Measurements from ENCODE around the gene ZRANB3.
A peak's percentile ranks its signal among the peaks of the same experiment; 100 is the strongest.
"Not testable (repeated sequence)": the region's sequence is repeated elsewhere in the genome, so short reads cannot be mapped to it uniquely, and the experiment has no call there.

Gene ZRANB3

DNA sequence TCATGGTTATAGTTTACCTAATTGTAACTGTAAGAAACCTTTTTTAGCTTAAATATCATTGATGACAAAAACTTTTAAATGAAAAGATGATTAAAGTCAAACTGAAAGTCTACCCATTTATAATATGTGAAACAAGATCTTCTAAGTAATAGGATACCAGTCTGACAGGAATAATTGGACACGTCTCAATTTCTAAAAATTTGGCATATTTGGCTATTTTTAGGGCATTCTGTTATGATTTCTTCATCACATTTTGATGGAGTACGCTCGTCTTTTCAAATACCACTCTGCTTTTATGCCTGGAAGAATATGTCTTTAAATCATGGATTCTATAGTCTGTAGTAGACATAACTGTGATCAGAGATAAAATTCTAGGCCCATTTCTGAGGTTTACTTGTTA lies 1.6 kb upstream of the ZRANB3 start:
- Histone ChIP-seq H3K4me3 (ENCODE audit: low read length) (peak overlapping the region; percentile 81), H3K27ac (ENCODE audit: low read length) (no peak overlapping the region), H3K9ac (ENCODE audit: low read depth, low read length) (peak overlapping the region; percentile 50; the same call in 1 of the 2 replicates), H3K9me3 (ENCODE audit: insufficient read depth, low read depth, low read length) (peaks cover 9% of the 10 kb centered on the region; the same call in 1 of the 2 replicates), H3K36me3 (ENCODE audit: insufficient read depth, low read depth, low read length) (peaks cover 12% of the 10 kb centered on the region), H3K27me3 (ENCODE audit: insufficient read depth, low read length) (no peaks in the 10 kb centered on the region), H3K4me1 (ENCODE audit: insufficient read depth, low read length) (no peaks in the 10 kb centered on the region)

DNA sequence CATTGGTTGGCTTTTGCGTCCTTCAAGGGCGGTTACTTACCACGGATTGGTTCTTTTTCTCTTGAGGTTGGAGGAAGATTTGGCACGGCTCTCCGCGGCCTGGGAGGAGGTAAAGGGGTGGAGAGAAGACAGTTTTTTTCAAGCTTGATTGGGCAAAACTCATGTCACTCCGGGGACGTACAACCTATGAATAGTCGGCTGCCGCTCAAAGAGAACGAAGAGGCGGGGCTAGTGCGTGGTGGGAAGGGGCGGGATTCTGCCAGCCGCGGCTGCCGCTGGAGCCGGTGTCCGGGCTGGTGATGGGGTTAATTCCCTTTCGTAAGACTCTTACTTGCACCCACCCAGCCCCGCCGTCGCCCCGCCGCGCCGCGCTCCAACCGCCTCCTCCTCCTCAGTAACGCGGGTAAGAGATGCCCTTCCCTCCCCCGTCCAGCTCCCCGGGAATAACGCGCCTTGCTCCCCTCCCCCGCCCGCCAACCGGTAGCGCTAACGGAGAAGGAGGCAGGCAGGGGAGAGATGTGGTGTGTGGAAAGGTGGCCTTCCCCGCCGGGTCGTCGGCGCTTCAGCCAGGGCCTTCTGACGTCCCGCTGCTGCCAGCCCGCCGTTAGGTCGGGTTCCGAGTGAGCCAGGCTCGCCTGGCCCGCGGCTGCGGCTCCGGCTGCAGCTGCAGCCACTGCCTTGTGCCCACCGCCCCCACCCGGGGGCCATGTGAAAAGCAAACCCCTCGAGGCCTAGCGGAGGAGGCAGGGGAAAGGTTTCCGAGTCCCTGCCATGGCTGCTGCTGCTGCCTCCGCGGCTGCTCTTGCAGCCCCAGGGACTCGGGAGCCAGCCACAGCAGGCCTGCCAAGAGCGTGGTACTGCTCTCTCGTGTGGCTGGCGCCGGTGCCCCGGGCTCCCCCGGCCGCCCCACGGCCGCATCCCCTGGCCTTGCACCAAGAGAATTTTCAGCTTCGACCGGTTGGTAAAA lies 496 bp upstream of the ZRANB3 start, which contains the start of gene R3HDM1:
R3HDM1 (plus strand) TSS at position 254 of the 967 bp plus-strand sequence. CDS start 73,362 bp downstream, outside the sequence.
- no peaks in the 10 kb centered on the region for H3K4me1 ChIP-seq (ENCODE audit: insufficient read depth, low read length)

DNA sequence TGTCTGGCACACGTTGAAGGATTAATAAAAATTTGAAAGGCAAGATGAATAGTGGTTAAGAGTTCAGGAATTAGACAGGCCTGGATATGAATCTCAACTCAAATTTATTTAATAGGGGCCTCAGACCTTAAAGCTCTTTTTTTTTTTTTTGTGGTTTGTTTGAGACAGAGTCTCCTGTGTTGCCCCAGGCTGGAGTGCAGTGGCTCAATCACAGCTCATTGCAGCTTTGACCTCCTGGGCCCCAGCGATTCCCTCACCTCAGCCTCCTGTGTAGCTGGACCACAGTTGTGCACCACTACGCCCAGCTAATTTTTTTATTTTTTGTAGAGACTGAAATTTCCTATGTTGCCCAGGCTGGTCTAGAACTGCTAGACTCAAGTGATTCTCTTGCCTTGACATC lies 3.0 kb downstream of the ZRANB3 start:
- H3K36me3 ChIP-seq (ENCODE audit: insufficient read depth, low read depth, low read length) = no peaks in the 10 kb centered on the region
- H3K4me1 ChIP-seq (ENCODE audit: insufficient read depth, low read length) = no peaks in the 10 kb centered on the region
- no peaks in the 10 kb centered on the region for H3K27me3 ChIP-seq (ENCODE audit: insufficient read depth, low read length)
- H3K27ac ChIP-seq (ENCODE audit: low read length) = no peak overlapping the region
- H3K4me3 ChIP-seq (ENCODE audit: low read length) = no peak overlapping the region
- H3K9me3 ChIP-seq (ENCODE audit: insufficient read depth, low read depth, low read length) = no peaks in the 10 kb centered on the region
- H3K9ac ChIP-seq (ENCODE audit: low read depth, low read length) = no peak overlapping the region

More for the DNA sequence above, 496 bp upstream of the ZRANB3 start, which contains the start of gene R3HDM1:
- Histone ChIP-seq H3K27me3 (ENCODE audit: insufficient read depth, low read length) (no peaks in the 10 kb centered on the region), H3K4me3 (ENCODE audit: low read length) (peak within 1 kb of the TSS; percentile 81), H3K36me3 (ENCODE audit: insufficient read depth, low read depth, low read length) (peaks cover 8% of the 10 kb centered on the region), H3K9ac (ENCODE audit: low read depth, low read length) (peak within 1 kb of the TSS; percentile 88), H3K9me3 (ENCODE audit: insufficient read depth, low read depth, low read length) (peaks cover 4% of the 10 kb centered on the region; the same call in 1 of the 2 replicates), H3K27ac (ENCODE audit: low read length) (peak within 1 kb of the TSS; percentile 93)

DNA sequence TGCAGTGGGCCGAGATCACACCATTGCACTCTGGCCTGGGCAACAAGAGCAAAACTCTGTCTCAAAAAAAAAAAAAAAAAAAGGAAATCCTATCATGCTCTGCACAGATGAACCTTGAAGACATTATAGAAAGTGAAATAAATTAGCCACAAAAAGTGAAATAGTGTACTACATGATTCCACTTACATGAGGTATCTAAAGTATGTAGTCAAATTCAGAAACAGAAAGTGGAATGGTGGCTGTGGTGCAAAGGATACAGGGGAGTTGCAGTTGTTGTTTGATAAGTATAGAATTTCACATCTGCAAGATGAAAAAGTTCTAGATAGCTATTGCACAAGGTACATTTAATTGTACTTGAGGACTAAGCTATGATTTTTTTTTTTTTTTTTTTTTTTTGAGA lies 5.2 kb downstream of the ZRANB3 start:
- Histone ChIP-seq H3K36me3 (ENCODE audit: insufficient read depth, low read depth, low read length) (peaks cover 8% of the 10 kb centered on the region; the same call in 1 of the 2 replicates), H3K9ac (ENCODE audit: low read depth, low read length) (no peak overlapping the region), H3K9me3 (ENCODE audit: insufficient read depth, low read depth, low read length) (no peaks in the 10 kb centered on the region), H3K4me3 (ENCODE audit: low read length) (no peak overlapping the region), H3K4me1 (ENCODE audit: insufficient read depth, low read length) (no peaks in the 10 kb centered on the region), H3K27me3 (ENCODE audit: insufficient read depth, low read length) (no peaks in the 10 kb centered on the region), H3K27ac (ENCODE audit: low read length) (no peak overlapping the region)

DNA sequence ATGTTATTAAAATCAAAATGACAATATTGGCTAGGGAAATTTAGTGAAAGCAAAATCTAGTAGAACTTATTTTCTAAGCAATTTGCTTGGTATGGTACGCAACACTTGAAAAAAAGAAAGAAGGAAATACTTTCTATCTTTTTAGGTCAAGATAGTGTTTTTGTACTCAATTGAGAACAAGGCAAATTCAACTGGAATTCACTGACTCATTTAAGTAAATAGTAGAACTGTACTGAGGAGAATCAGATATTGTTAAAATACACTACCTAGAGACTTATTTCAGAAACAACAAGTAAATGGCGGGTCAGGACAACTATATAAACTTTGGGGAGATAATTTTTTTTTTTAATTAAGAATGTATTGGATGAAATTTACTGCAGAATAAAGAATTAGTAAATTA lies 18.9 kb downstream of the ZRANB3 start:
- Histone ChIP-seq H3K27ac (ENCODE audit: low read length) (no peak overlapping the region), H3K9ac (ENCODE audit: low read depth, low read length) (no peak overlapping the region), H3K9me3 (ENCODE audit: insufficient read depth, low read depth, low read length) (peaks cover 49% of the 10 kb centered on the region), H3K36me3 (ENCODE audit: insufficient read depth, low read depth, low read length) (peaks cover 4% of the 10 kb centered on the region; the same call in 1 of the 2 replicates), H3K4me3 (ENCODE audit: low read length) (no peak overlapping the region), H3K27me3 (ENCODE audit: insufficient read depth, low read length) (no peaks in the 10 kb centered on the region), H3K4me1 (ENCODE audit: insufficient read depth, low read length) (no peaks in the 10 kb centered on the region)

DNA sequence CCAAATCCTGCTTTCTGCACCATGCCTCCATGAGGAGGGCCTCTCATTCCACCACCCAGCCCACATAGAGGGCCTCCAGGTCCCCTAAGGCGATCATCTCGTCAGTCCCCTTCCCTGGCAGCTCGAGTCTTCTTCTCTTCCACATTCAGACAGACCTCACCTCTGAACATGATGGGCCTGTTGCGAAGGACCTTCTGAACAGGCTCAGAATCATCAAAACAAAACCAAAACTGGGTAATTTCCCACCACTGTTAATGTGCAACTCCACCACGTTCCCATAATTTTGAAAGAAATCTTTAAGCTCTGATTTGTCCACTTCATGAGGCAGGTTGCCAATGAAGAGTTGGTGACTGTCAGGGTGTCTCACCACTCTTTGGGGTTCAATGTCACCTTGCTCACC lies 20.4 kb downstream of the ZRANB3 start:
- no peaks in the 10 kb centered on the region for H3K4me1 ChIP-seq (ENCODE audit: insufficient read depth, low read length)
- H3K27me3 ChIP-seq (ENCODE audit: insufficient read depth, low read length) = no peaks in the 10 kb centered on the region
- H3K4me3 ChIP-seq (ENCODE audit: low read length) = no peak overlapping the region
- peaks cover 34% of the 10 kb centered on the region; the same call in 1 of the 2 replicates for H3K9me3 ChIP-seq (ENCODE audit: insufficient read depth, low read depth, low read length)
- H3K27ac ChIP-seq (ENCODE audit: low read length) = no peak overlapping the region
- no peak overlapping the region for H3K9ac ChIP-seq (ENCODE audit: low read depth, low read length)
- H3K36me3 ChIP-seq (ENCODE audit: insufficient read depth, low read depth, low read length) = peaks cover 3% of the 10 kb centered on the region; the same call in 1 of the 2 replicates

DNA sequence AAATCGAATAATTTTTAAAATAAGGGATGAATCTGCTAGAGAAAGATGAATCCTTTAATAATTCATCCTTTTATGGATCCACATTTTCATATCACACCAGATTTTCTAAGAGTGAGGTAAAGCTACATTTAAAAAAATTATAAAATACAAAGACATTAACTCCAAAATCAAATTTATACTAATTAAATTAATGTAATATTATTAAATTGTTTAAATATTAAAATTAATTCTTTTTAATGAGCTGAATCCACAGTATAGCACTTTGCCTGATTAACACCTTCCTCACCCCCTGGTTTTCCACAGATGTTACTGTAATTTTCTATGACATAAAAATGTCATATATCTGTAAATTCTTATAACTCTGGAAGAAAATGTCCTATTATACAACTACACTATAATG lies 26.2 kb downstream of the ZRANB3 start:
- no peaks in the 10 kb centered on the region for H3K27me3 ChIP-seq (ENCODE audit: insufficient read depth, low read length)
- H3K4me1 ChIP-seq (ENCODE audit: insufficient read depth, low read length) = no peaks in the 10 kb centered on the region
- no peak overlapping the region for H3K4me3 ChIP-seq (ENCODE audit: low read length)
- no peak overlapping the region for H3K9ac ChIP-seq (ENCODE audit: low read depth, low read length)
- H3K9me3 ChIP-seq (ENCODE audit: insufficient read depth, low read depth, low read length) = peaks cover 14% of the 10 kb centered on the region; the same call in 1 of the 2 replicates
- H3K36me3 ChIP-seq (ENCODE audit: insufficient read depth, low read depth, low read length) = peaks cover 23% of the 10 kb centered on the region
- no peak overlapping the region for H3K27ac ChIP-seq (ENCODE audit: low read length)

DNA sequence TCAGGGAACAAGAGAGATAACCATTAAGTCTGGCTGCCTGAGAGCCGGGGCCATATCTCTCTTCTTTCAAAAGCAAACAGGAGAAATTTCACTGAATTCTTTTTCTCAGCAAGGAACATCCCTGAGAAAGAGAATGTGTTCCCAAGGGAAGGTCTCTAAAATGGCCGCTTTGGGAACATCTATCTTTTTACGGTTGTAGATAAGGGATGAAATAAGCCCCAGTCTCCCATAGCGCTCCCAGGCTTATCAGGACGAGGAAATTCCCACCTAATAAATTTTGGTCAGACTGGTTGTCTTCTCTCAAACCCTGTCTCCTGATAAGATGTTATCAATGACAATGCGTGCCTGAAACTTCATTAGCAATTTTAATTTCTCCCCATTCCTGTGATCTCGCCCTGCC lies 32.4 kb downstream of the ZRANB3 start:
- not testable (repeated sequence) for H3K27ac ChIP-seq (ENCODE audit: low read length); H3K4me3 ChIP-seq (ENCODE audit: low read length); H3K9ac ChIP-seq (ENCODE audit: low read depth, low read length); H3K4me1 ChIP-seq (ENCODE audit: insufficient read depth, low read length); H3K27me3 ChIP-seq (ENCODE audit: insufficient read depth, low read length)
- Histone ChIP-seq H3K36me3 (ENCODE audit: insufficient read depth, low read depth, low read length) (peaks cover 37% of the 10 kb centered on the region), H3K9me3 (ENCODE audit: insufficient read depth, low read depth, low read length) (peaks cover 30% of the 10 kb centered on the region)

DNA sequence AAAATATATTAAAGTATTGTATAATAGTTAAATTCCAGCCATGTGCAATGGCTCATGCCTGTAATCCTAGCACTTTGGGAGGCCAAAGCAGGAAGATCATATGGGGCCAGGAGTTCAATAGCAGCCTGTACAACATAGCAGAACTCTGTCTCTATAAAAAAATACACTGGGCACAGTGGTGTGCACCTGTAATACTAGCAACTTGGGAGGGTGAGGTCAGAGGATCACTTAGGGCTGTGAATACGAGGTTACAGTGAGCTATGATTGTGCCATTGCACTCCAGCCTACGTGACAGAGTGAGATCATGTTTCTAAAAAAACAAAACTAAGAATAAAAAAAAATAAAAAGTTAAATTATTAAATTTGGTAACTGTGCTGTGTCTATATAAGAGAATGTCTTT lies 36.1 kb downstream of the ZRANB3 start:
- no peaks in the 10 kb centered on the region for H3K4me1 ChIP-seq (ENCODE audit: insufficient read depth, low read length)

DNA sequence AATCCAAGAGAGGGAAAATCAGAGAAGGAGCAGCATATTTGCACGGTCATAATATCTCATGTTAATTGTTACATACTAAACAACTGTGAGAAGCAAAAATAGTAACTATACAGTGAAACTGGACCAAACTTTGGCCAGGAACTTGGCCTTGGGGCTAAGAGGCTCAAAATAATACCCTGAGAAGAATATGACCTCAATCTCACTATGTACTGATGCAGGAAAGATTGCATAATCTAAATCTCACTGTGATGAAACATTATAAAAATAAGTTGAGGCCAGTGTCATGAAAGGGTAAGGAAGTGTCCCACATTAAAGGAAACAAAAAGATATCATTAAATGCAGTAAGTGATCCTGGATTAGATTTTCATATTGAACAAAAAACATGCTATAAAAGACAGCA lies 36.5 kb downstream of the ZRANB3 start:
- H3K9me3 ChIP-seq (ENCODE audit: insufficient read depth, low read depth, low read length) = peaks cover 12% of the 10 kb centered on the region
- H3K27ac ChIP-seq (ENCODE audit: low read length) = no peak overlapping the region
- no peaks in the 10 kb centered on the region for H3K4me1 ChIP-seq (ENCODE audit: insufficient read depth, low read length)
- no peak overlapping the region for H3K4me3 ChIP-seq (ENCODE audit: low read length)
- peaks cover 12% of the 10 kb centered on the region for H3K36me3 ChIP-seq (ENCODE audit: insufficient read depth, low read depth, low read length)
- H3K9ac ChIP-seq (ENCODE audit: low read depth, low read length) = no peak overlapping the region
- H3K27me3 ChIP-seq (ENCODE audit: insufficient read depth, low read length) = no peaks in the 10 kb centered on the region

More for the DNA sequence above, 36.1 kb downstream of the ZRANB3 start:
- Histone ChIP-seq H3K9ac (ENCODE audit: low read depth, low read length) (no peak overlapping the region), H3K4me3 (ENCODE audit: low read length) (no peak overlapping the region), H3K27ac (ENCODE audit: low read length) (no peak overlapping the region), H3K27me3 (ENCODE audit: insufficient read depth, low read length) (no peaks in the 10 kb centered on the region), H3K9me3 (ENCODE audit: insufficient read depth, low read depth, low read length) (peaks cover 16% of the 10 kb centered on the region), H3K36me3 (ENCODE audit: insufficient read depth, low read depth, low read length) (peaks cover 16% of the 10 kb centered on the region)

DNA sequence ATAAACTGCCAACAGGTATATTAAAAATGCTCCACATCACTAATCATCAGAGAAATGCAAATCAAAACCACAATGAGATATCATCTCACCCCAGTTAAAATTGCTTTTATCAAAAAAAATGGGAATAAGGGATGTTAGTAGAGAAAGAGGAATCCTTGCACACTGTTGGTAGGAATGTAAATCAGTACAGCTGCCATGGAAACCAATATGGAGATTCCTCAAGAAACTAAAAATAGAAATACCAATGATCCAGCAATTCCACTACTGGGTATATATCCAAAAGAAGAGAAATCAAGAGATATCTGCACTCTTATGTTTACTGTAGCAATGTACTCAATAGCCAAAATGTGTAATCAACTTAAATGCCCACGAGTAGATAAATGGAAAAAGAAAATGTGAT lies 40.6 kb downstream of the ZRANB3 start:
- H3K9me3 ChIP-seq (ENCODE audit: insufficient read depth, low read depth, low read length) = peaks cover 2% of the 10 kb centered on the region
- no peak overlapping the region for H3K9ac ChIP-seq (ENCODE audit: low read depth, low read length)
- H3K36me3 ChIP-seq (ENCODE audit: insufficient read depth, low read depth, low read length) = peaks cover 12% of the 10 kb centered on the region; the same call in 1 of the 2 replicates
- H3K4me3 ChIP-seq (ENCODE audit: low read length) = no peak overlapping the region
- H3K27me3 ChIP-seq (ENCODE audit: insufficient read depth, low read length) = no peaks in the 10 kb centered on the region
- H3K27ac ChIP-seq (ENCODE audit: low read length) = no peak overlapping the region
- H3K4me1 ChIP-seq (ENCODE audit: insufficient read depth, low read length) = no peaks in the 10 kb centered on the region

DNA sequence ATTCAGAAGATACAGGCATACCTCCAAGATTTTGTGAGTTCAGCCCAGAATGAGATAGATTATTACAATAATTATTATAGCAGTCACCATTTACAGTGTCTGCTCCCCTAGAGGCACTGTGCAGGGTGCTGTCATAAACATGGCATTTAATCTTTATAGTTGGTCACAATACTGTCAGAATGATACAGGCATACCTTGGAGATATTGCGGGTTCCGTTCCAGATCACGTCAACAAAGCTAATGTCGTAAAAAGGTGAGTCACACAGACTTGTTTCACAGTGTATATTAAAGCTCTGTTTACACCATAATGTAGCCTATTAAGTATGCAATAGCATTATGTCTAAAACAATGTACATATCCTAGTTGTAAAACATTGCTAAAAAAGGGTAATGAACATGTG lies 45.6 kb downstream of the ZRANB3 start:
- no peaks in the 10 kb centered on the region for H3K4me1 ChIP-seq (ENCODE audit: insufficient read depth, low read length)
- peaks cover 2% of the 10 kb centered on the region for H3K9me3 ChIP-seq (ENCODE audit: insufficient read depth, low read depth, low read length)
- H3K4me3 ChIP-seq (ENCODE audit: low read length) = no peak overlapping the region
- no peak overlapping the region for H3K9ac ChIP-seq (ENCODE audit: low read depth, low read length)
- no peaks in the 10 kb centered on the region for H3K27me3 ChIP-seq (ENCODE audit: insufficient read depth, low read length)
- H3K27ac ChIP-seq (ENCODE audit: low read length) = no peak overlapping the region
- peaks cover 16% of the 10 kb centered on the region; the same call in 1 of the 2 replicates for H3K36me3 ChIP-seq (ENCODE audit: insufficient read depth, low read depth, low read length)

Measured in iPS-20b (cell line).